Retinal pigment epithelial cell (primary cell): ENCODE results near the gene HTR3D.
"Not testable (repeated sequence)": the region's sequence is repeated elsewhere in the genome, so short reads cannot be mapped to it uniquely, and the experiment has no call there.

Experiments
- DNase-seq: peaks from one replicate; pipeline ENCODE4 v3.0.0-alpha.2; 2010; ENCODE audit warnings: low read depth
- H3K4me3 ChIP-seq: 2 replicates; pipeline ENCODE4 v1.5.1; 2011; ENCODE audit warnings: mild to moderate bottlenecking, low read length, control low read depth, moderate library complexity
- CTCF ChIP-seq: conservative IDR thresholded peaks from 2 replicates; pipeline ENCODE4 v1.5.1; 2011; ENCODE audit warnings: low read depth, low read length, control low read depth, inconsistent platforms

The HTR3D gene

GRCh38 chr3:184059424-184059823 is 27.9 kb downstream of the HTR3D start:
- TF ChIP-seq CTCF: no peak
- no peak overlapping the region for H3K4me3 ChIP-seq
- DNase-seq: no peak

- no peak overlapping the region for H3K4me3 ChIP-seq
- no peak for DNase-seq
- no peak for TF ChIP-seq CTCF
Measured at GRCh38 chr3:184062637-184063036, 31.1 kb downstream of the HTR3D start.

GRCh38 chr3:184066211-184066610 is 34.7 kb downstream of the HTR3D start:
- TF ChIP-seq CTCF: no peak
- DNase-seq: no peak

GRCh38 chr3:184067573-184068055 is 36.1 kb downstream of the HTR3D start:
- no peak for TF ChIP-seq CTCF
- no peak for DNase-seq
- no peak overlapping the region for H3K4me3 ChIP-seq

More at GRCh38 chr3:184066211-184066610, 34.7 kb downstream of the HTR3D start:
- no peak overlapping the region for H3K4me3 ChIP-seq

- H3K4me3 ChIP-seq: no peak overlapping the region
- no peak for TF ChIP-seq CTCF
- no peak for DNase-seq
Measured at GRCh38 chr3:184068344-184068743, 36.8 kb downstream of the HTR3D start.

- not testable (repeated sequence) for H3K4me3 ChIP-seq, DNase-seq
Measured at GRCh38 chr3:184071142-184071541, 39.6 kb downstream of the HTR3D start.

GRCh38 chr3:184073621-184074020 is 42.1 kb downstream of the HTR3D start:
- DNase-seq: no peak
- no peak for TF ChIP-seq CTCF
- no peak overlapping the region for H3K4me3 ChIP-seq

- DNase-seq: no peak
- H3K4me3 ChIP-seq: no peak overlapping the region
- no peak for TF ChIP-seq CTCF
Measured at GRCh38 chr3:184075901-184076300, 44.4 kb downstream of the HTR3D start.
